Hematopoietic multipotent progenitor cell treated with erythropoietin and hydrocortisone succinate and interleukin-3 and kit ligand, for 8 days (in vitro differentiated cells): ENCODE results near the gene NDUFV1.
"Not testable (repeated sequence)": the region's sequence is repeated elsewhere in the genome, so short reads cannot be mapped to it uniquely, and the experiment has no call there.

Experiments used
- DNase-seq: peaks from one replicate; pipeline ENCODE4 v3.0.0-alpha.2; 2015

Gene NDUFV1

GRCh38 chr11:67657300-67657699 lies 50.6 kb downstream of the NDUFV1 start:
- no peak for DNase-seq

GRCh38 chr11:67659651-67660165 lies 53.0 kb downstream of the NDUFV1 start:
- DNase-seq: not testable (repeated sequence)

- DNase-seq: not testable (repeated sequence)
Measured at GRCh38 chr11:67660752-67661151, 54.0 kb downstream of the NDUFV1 start.
